GM12891 (cell line): ENCODE data around the gene SLC45A1.

Source experiments
- POLR2A ChIP-seq: IDR thresholded peaks from 2 replicates; pipeline ENCODE4 v1.6.1; 2011; ENCODE audit warnings: low read depth, low read length, control low read depth
- POU2F2 ChIP-seq: IDR thresholded peaks from 2 replicates; pipeline ENCODE4 v1.6.1; 2011; ENCODE audit warnings: low read depth, mild to moderate bottlenecking, control low read depth, low read length, moderate library complexity
- SPI1 ChIP-seq: IDR thresholded peaks from 2 replicates; pipeline ENCODE4 v1.6.1; 2011; ENCODE audit warnings: low read depth, low read length, control low read depth
- TAF1 ChIP-seq: IDR thresholded peaks from 2 replicates; pipeline ENCODE4 v1.6.1; 2011; ENCODE audit warnings: low read depth, low read length, control low read depth

DNA sequence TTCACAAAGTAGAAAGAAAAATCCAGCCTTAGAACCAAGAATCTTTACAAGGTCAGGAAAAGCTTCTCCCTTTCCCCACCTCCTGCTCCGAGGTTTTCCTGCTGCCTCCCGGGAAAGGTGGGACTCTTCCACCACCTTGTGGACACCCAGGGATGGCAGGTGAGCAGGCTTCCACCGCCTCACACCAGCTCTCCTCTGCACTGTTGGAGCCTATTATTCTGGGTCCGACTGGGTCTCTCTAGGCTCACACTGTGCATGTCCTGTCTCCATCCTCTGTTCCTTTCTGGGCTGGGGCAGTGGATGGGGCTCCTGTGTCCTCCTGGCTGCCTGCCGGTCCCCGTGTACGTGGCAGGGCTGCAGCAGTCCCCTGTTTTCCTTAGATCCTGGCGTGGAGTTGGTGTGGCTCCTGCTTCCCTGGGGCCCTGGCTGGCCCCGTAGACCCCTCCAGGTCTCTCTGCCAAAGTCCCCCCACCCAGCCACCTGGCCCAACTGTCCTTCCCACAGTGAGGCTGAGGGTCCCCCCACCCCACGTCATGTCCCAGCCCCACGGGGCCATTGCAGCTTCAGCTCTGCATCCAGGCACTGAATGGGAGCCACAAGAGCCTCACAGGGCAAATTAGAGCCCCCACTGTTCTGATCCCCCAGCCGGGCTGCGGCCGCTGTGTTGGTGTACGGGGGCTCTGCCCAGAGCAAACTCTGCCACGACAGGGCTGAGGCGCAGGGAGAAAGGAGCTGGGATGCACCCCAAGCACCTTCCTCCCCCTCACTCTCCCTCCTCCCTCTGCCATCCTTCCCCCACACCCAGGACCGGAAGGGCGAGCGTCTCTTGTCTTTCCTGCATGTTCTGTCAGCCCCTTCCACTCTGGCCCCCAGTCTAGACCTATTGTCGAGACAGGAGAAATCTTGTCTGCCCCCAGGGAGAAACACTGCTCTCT lies 3.3 kb upstream of the SLC45A1 start:
- TF ChIP-seq POLR2A (no peak), POU2F2 (no peak), SPI1 (no peak), TAF1 (no peak)
